Measurements from ENCODE around the gene LRRFIP2.
"Not testable (repeated sequence)": the region's sequence is repeated elsewhere in the genome, so short reads cannot be mapped to it uniquely, and the experiment has no call there.

Gene LRRFIP2

GRCh38 chr3:37149257-37149656 is 25.1 kb downstream of the LRRFIP2 start:
- H4K20me1 ChIP-seq = no peaks in the 10 kb centered on the region
- H3K9me3 ChIP-seq = no peaks in the 10 kb centered on the region
- no peak for TF ChIP-seq Cebpa-rat (IDR thresholded peaks at IDR 0.05)
- H3K9ac ChIP-seq = no peak overlapping the region
- H3K4me3 ChIP-seq = no peak overlapping the region
- H3K4me1 ChIP-seq = no peaks in the 10 kb centered on the region
- no peak overlapping the region for H3K4me2 ChIP-seq
- H3K27ac ChIP-seq = no peak overlapping the region
- H3K36me3 ChIP-seq = peaks cover 54% of the 10 kb centered on the region
- no peaks in the 10 kb centered on the region for H3K27me3 ChIP-seq

DNA sequence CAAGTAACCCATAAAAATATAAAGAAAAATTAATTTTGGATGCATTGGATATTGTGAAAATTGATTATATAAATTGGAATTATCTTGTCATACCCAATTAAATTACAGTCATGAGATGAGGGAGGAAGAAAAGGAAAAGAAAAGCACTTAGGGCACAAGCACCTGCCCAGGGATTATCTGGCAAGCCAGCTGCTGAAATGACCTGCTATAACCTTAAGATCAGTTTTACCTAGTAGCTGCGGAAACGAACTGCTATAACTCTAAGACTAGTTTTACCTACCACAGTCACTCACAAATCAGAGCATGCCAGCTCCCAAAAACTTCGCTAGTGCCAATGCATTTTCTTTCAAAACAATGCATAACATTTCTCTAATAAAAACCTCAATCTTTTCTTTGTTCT is 26.2 kb downstream of the LRRFIP2 start:
- H4K20me1 ChIP-seq = no peaks in the 10 kb centered on the region

GRCh38 chr3:37147666-37148065 is 26.7 kb downstream of the LRRFIP2 start:
- Histone ChIP-seq H3K9me3 (peaks cover 4% of the 10 kb centered on the region; the same call in 1 of the 2 replicates), H3K27ac (no peak overlapping the region), H4K20me1 (no peaks in the 10 kb centered on the region), H3K36me3 (peaks cover 60% of the 10 kb centered on the region), H3K4me3 (no peak overlapping the region), H3K4me1 (no peaks in the 10 kb centered on the region), H3K9ac (no peak overlapping the region), H3K27me3 (no peaks in the 10 kb centered on the region), H3K4me2 (no peak overlapping the region)
- no peak for TF ChIP-seq Cebpa-rat (IDR thresholded peaks at IDR 0.05)

More for the DNA sequence above, 26.2 kb downstream of the LRRFIP2 start:
- TF ChIP-seq Cebpa-rat (IDR thresholded peaks at IDR 0.05) = no peak
- H3K9me3 ChIP-seq = no peaks in the 10 kb centered on the region
- H3K4me3 ChIP-seq = no peak overlapping the region
- H3K4me1 ChIP-seq = no peaks in the 10 kb centered on the region
- no peaks in the 10 kb centered on the region for H3K27me3 ChIP-seq
- peaks cover 56% of the 10 kb centered on the region for H3K36me3 ChIP-seq
- no peak overlapping the region for H3K27ac ChIP-seq
- H3K9ac ChIP-seq = no peak overlapping the region
- no peak overlapping the region for H3K4me2 ChIP-seq

DNA sequence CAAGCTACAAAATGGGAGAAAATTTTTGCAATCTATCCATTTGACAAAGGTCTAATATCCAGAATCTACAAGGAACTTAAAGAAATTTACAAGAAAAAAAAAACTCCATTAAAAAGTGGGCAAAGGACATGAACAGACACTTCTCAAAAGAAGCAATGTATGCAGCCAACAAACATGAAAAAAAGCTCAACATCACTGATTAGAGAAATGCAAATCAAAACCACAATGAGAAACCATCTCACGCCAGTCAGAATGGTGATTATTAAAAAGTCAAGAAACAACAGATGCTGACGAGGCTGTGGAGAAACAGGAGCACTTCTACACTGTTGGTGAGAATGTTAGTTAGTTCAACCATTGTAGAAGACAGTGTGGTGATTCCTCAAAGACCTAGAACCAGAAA is 27.5 kb downstream of the LRRFIP2 start:
- not testable (repeated sequence) for H3K4me1 ChIP-seq, H3K27me3 ChIP-seq, H4K20me1 ChIP-seq, H3K9ac ChIP-seq, H3K4me2 ChIP-seq, H3K9me3 ChIP-seq, H3K27ac ChIP-seq, H3K4me3 ChIP-seq
- H3K36me3 ChIP-seq = peaks cover 63% of the 10 kb centered on the region

- Histone ChIP-seq H3K36me3 (peaks cover 68% of the 10 kb centered on the region), H3K4me3 (no peak overlapping the region), H3K9me3 (peaks cover 4% of the 10 kb centered on the region; the same call in 1 of the 2 replicates), H3K27ac (no peak overlapping the region), H3K4me2 (no peak overlapping the region), H3K4me1 (no peaks in the 10 kb centered on the region), H3K9ac (no peak overlapping the region), H3K27me3 (no peaks in the 10 kb centered on the region), H4K20me1 (no peaks in the 10 kb centered on the region)
- TF ChIP-seq Cebpa-rat (IDR thresholded peaks at IDR 0.05) = no peak
Measured at GRCh38 chr3:37145611-37146010, 28.8 kb downstream of the LRRFIP2 start.

GRCh38 chr3:37144806-37145205 is 29.6 kb downstream of the LRRFIP2 start:
- Histone ChIP-seq H3K36me3 (peaks cover 63% of the 10 kb centered on the region), H3K4me3 (no peak overlapping the region), H3K4me2 (no peak overlapping the region), H3K4me1 (no peaks in the 10 kb centered on the region), H3K27me3 (no peaks in the 10 kb centered on the region), H4K20me1 (no peaks in the 10 kb centered on the region), H3K9me3 (peaks cover 4% of the 10 kb centered on the region; the same call in 1 of the 2 replicates), H3K27ac (no peak overlapping the region), H3K9ac (no peak overlapping the region)
- TF ChIP-seq Cebpa-rat (IDR thresholded peaks at IDR 0.05) = no peak

DNA sequence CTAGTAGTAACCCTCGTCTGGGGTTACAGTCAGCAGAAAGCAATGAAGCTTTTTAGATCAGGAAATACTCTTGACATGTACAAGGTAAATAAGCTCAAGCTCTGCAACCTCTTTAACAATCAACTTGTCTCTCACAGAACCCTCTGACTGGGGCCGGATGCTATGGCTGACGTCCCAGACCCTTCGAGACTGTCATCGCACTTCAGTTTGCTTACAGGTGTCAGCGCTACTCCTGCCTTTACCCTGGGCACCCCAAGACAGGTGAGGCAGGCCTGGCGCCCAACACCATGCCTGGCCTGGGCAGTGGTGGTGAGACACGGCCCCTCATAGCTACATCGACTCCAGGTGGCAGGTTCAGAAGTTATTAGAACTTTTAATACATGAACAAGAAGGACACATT is 30.6 kb downstream of the LRRFIP2 start:
- peaks cover 60% of the 10 kb centered on the region for H3K36me3 ChIP-seq
- no peaks in the 10 kb centered on the region for H4K20me1 ChIP-seq
- H3K27ac ChIP-seq = no peak overlapping the region
- H3K27me3 ChIP-seq = no peaks in the 10 kb centered on the region
- H3K4me1 ChIP-seq = no peaks in the 10 kb centered on the region
- peaks cover 4% of the 10 kb centered on the region; the same call in 1 of the 2 replicates for H3K9me3 ChIP-seq
- H3K4me2 ChIP-seq = no peak overlapping the region
- TF ChIP-seq Cebpa-rat (IDR thresholded peaks at IDR 0.05) = no peak
- no peak overlapping the region for H3K4me3 ChIP-seq
- H3K9ac ChIP-seq = no peak overlapping the region

DNA sequence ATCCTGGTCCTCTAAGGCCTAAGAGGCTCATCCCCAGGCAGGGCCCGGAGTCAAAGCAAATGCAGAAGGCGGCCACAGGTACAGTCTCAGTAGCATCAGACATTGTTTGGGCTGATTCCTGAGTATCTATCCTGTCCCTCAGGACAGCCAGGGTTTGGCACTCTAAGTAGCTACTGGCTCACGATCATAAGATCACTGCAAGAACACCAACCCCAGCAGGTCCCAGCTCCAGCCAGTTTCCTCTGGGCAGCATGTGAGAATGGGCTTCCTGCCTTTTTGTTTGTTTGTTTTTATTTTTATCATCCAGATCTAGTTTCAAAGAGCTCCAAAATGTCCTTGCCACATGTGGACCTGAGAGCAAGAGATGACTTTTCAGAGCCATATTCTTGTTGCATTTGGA is 32.7 kb downstream of the LRRFIP2 start:
- Histone ChIP-seq H3K9me3 (peaks cover 4% of the 10 kb centered on the region; the same call in 1 of the 2 replicates), H3K36me3 (peaks cover 40% of the 10 kb centered on the region), H3K9ac (no peak overlapping the region), H4K20me1 (no peaks in the 10 kb centered on the region), H3K27ac (no peak overlapping the region), H3K27me3 (no peaks in the 10 kb centered on the region), H3K4me1 (no peaks in the 10 kb centered on the region), H3K4me2 (no peak overlapping the region), H3K4me3 (no peak overlapping the region)
- no peak for TF ChIP-seq Cebpa-rat (IDR thresholded peaks at IDR 0.05)

DNA sequence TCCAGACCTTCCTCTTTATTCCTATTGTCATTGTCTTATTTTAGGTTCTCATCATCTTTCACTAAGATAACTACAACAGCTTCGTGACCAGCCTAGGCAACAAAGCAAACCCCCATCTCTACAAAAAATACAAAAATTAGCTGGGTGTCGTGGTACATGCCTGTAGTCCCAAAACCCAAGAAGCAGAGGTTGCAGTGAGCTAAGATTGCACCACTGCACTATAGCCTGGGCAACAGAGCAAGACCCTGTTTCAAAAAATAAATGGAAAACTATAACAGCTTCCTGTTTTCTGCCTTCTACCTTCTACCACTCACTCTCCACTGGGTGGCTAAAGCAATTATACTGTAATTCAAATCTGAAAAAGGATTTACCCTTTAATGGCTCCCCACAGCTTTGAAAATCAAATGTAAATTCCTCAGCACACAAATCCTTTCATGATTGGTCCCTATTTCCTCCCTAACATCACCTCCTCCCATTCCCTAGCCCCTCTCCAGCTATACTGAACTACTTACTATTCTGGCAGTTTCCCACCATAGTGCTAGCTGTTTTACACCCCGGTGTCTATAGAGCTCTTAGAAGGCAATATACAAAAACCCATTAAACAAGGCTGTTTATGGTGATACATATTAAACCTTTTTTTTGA is 33.4 kb downstream of the LRRFIP2 start:
- Histone ChIP-seq H3K27me3 (no peaks in the 10 kb centered on the region), H3K4me3 (no peak overlapping the region), H3K9me3 (peaks cover 4% of the 10 kb centered on the region; the same call in 1 of the 2 replicates), H4K20me1 (no peaks in the 10 kb centered on the region), H3K9ac (no peak overlapping the region), H3K36me3 (peaks cover 33% of the 10 kb centered on the region), H3K27ac (no peak overlapping the region), H3K4me2 (no peak overlapping the region), H3K4me1 (no peaks in the 10 kb centered on the region)
- TF ChIP-seq Cebpa-rat (IDR thresholded peaks at IDR 0.05) = no peak

DNA sequence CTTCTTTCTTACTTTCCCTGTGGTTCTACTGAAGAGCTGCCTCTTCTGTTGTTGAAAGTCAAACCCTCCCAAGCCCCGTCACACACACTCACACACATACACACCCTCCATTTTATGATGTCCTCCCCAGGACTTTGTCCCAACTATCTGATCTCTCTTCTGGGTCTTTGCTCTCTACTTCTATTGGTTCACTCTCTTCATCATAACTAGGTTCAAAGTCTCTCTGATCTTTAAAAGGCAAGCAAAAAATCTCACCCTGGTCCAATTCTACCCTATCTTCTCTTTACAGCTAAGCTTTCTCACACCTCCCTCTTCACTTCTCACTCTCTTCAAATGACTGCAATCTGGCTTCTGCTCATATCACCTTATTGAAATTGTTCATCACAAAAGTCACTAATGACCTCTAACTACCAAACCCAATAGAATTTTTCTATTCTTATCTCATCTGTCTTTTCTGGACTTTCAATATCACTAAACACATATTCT is 34.8 kb downstream of the LRRFIP2 start:
- H3K4me2 ChIP-seq = no peak overlapping the region
- no peaks in the 10 kb centered on the region for H3K27me3 ChIP-seq
- no peaks in the 10 kb centered on the region for H4K20me1 ChIP-seq
- no peak overlapping the region for H3K9ac ChIP-seq
- peaks cover 32% of the 10 kb centered on the region for H3K36me3 ChIP-seq
- no peak for TF ChIP-seq Cebpa-rat (IDR thresholded peaks at IDR 0.05)
- peaks cover 4% of the 10 kb centered on the region; the same call in 1 of the 2 replicates for H3K9me3 ChIP-seq
- no peak overlapping the region for H3K4me3 ChIP-seq
- no peaks in the 10 kb centered on the region for H3K4me1 ChIP-seq
- no peak overlapping the region for H3K27ac ChIP-seq

Measured in BLaER1 (cell line).